ENCODE measurements around the gene MAN1A2. TPM values are rescaled to one million over a fixed set of nuclear protein-coding genes. Genes with fewer than 3 reads are reported as not detected.

MAN1A2 gene
- total and polyA plus RNA-seq, 9 of the 15 experiments (the other 6 are each of a cell fraction or from before 2014, with no cell fraction given): 4.2 to 38.4 (median 18.7) TPM

DNA sequence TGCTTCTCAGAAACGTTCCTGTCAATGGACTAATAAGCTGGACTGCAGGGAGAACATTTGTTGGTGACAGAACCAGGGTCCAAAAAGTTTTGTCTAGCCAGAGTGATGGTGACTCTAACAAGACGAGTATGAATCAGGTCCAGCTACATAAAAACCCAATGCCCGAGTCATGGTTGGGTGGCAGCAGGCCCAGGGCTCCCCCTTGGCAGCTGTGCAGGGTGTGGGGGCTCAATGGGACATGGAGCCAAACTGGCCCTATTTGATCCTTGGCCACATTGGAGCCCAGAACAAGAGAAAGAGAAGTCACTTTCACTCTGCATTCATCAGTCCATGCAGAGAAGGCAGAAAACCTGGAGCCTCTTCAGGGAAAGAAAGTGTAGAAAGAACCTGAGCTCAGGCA, 200.7 kb downstream of the MAN1A2 start (continued):
- TF ChIP-seq, protein P1, sequence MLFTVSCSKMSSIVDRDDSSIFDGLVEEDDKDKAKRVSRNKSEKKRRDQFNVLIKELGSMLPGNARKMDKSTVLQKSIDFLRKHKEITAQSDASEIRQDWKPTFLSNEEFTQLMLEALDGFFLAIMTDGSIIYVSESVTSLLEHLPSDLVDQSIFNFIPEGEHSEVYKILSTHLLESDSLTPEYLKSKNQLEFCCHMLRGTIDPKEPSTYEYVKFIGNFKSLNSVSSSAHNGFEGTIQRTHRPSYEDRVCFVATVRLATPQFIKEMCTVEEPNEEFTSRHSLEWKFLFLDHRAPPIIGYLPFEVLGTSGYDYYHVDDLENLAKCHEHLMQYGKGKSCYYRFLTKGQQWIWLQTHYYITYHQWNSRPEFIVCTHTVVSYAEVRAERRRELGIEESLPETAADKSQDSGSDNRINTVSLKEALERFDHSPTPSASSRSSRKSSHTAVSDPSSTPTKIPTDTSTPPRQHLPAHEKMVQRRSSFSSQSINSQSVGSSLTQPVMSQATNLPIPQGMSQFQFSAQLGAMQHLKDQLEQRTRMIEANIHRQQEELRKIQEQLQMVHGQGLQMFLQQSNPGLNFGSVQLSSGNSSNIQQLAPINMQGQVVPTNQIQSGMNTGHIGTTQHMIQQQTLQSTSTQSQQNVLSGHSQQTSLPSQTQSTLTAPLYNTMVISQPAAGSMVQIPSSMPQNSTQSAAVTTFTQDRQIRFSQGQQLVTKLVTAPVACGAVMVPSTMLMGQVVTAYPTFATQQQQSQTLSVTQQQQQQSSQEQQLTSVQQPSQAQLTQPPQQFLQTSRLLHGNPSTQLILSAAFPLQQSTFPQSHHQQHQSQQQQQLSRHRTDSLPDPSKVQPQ (CRISPR knock-in tag; IDR thresholded peaks at IDR 0.05; ENCODE audit: borderline replicate concordance): no peak
- TF ChIP-seq NR2C1 (IDR thresholded peaks at IDR 0.05) (no peak), NR2C1 (tag; IDR thresholded peaks at IDR 0.05) (no peak), ZMIZ1 (IDR thresholded peaks at IDR 0.05; ENCODE audit: low read depth in 2 of 2, low read length in 2 of 2) (no peak), ZKSCAN3 (CRISPR knock-in tag; IDR thresholded peaks at IDR 0.05) (no peak), HMGN3 (IDR thresholded peaks at IDR 0.05; ENCODE audit: borderline replicate concordance, extremely low read depth, insufficient read length, low read depth, low read length) (no peak), DACH1 (IDR thresholded peaks at IDR 0.05; ENCODE audit: partially characterized antibody) (no peak), IRF1 (CRISPR knock-in tag; IDR thresholded peaks at IDR 0.05; ENCODE audit: borderline replicate concordance) (no peak), HMGXB4 (CRISPR knock-in tag; IDR thresholded peaks at IDR 0.05) (no peak), POLR2AphosphoS5 (IDR thresholded peaks at IDR 0.05; ENCODE audit: control insufficient read depth, insufficient read depth, low read depth, low read length) (no peak), IRF9 (tag; IDR thresholded peaks at IDR 0.05) (no peak)

All from K562 (cell line).